ENCODE measurements around the gene LAMA3.

The LAMA3 gene

DNA sequence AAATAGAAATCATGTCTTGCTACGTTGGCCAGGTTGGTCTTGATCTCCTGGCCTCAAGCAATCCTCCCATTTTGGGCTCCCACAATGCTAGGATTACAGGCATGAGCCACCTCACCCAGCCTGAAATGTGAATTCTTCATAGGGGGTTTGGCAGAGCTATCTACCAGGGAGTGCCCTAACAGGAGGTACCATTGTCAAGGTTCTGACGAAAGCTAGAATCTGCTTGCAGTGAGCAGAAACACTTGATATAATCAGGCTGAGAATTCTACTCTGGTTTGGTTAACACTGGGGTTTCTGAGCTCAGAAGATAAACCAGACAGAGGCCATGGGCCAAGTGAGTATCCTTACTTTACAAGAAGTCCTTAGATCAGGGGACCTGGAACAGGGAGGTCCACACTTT, 7.2 kb upstream of the LAMA3 start:
- Histone ChIP-seq H3K23ac (ENCODE audit: low read depth, low read length, poor library complexity) (no peak overlapping the region), H3K79me1 (ENCODE audit: low read depth, low read length) (no peaks in the 10 kb centered on the region), H2BK15ac (ENCODE audit: low read length) (no peak overlapping the region), H2BK120ac (ENCODE audit: low read depth, low read length) (no peak overlapping the region), H3K4me1 (ENCODE audit: control insufficient read depth in 2 of 2, insufficient read depth in 1 of 2, low read depth in 1 of 2, low read length in 2 of 2) (no peaks in the 10 kb centered on the region), H3K4me3 (ENCODE audit: low read length in 2 of 2) (no peak overlapping the region), H3K18ac (ENCODE audit: low read length) (no peak overlapping the region), H3K4me2 (ENCODE audit: insufficient read depth, low read length, poor library complexity, severe bottlenecking) (no peak overlapping the region), H3K27me3 (ENCODE audit: control insufficient read depth in 3 of 3, insufficient read depth in 3 of 3, low read depth in 1 of 3, low read length in 3 of 3) (peaks cover 0 to 2% (median 2%) of the 10 kb centered on the region in 3 experiments), H2AK5ac (ENCODE audit: low read depth, low read length) (no peak overlapping the region), H3K9ac (ENCODE audit: low read depth, low read length, poor library complexity) (no peak overlapping the region), H2AFZ (ENCODE audit: low read length) (no peak overlapping the region), H3K36me3 (replicated peaks in 1 of 2; ENCODE audit: control insufficient read depth in 2 of 2, insufficient read depth in 2 of 2, low read length in 2 of 2) (no peaks in the 10 kb centered on the region), H3K9me3 (replicated peaks in 1 of 2; ENCODE audit: control insufficient read depth in 2 of 2, insufficient read depth in 1 of 2, low read depth in 1 of 2, low read length in 2 of 2) (no peaks in the 10 kb centered on the region), H3K4ac (ENCODE audit: low read length) (no peak overlapping the region), H3K14ac (ENCODE audit: low read length) (no peak overlapping the region), H4K8ac (ENCODE audit: low read depth, low read length) (no peak overlapping the region), H2BK12ac (ENCODE audit: low read length) (no peak overlapping the region), H3K27ac (replicated peaks; ENCODE audit: low read length) (no peak overlapping the region), H4K91ac (ENCODE audit: low read depth, low read length, poor library complexity) (no peak overlapping the region), H2BK5ac (ENCODE audit: low read length) (no peak overlapping the region)
- DNase-seq (ENCODE audit: low spot score) = no peak
- WGBS, 2 donors (ENCODE audit: extremely low coverage in 2 of 2, insufficient read length in 2 of 2, insufficient replicate concordance in 1 of 2) = no CpG with 5 or more reads among the region's 2 CpGs

DNA sequence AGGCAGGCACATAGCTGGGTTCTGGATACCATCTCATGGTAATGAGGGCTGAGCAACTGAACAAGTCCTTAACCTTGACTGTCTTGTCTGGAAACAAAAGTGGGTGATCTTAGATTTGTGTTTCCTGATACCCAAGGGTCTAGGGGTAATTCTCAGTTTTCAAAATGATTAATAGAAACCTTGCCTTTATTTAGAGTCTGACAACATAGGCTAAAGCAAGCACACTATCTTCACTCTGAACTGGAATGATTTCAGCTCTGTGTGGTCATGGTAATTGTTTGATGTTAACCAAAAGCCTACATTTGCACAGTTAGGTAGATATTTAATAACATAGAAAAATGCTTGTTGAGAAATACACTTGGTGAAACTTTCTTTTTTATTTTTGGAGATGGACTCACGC, 6.8 kb upstream of the LAMA3 start:
- Histone ChIP-seq H4K8ac (ENCODE audit: low read depth, low read length) (no peak overlapping the region), H2BK120ac (ENCODE audit: low read depth, low read length) (no peak overlapping the region), H3K79me1 (ENCODE audit: low read depth, low read length) (no peaks in the 10 kb centered on the region), H3K27ac (replicated peaks; ENCODE audit: low read length) (no peak overlapping the region), H2BK15ac (ENCODE audit: low read length) (no peak overlapping the region), H3K4me3 (ENCODE audit: low read length in 2 of 2) (no peak overlapping the region), H4K91ac (ENCODE audit: low read depth, low read length, poor library complexity) (no peak overlapping the region), H3K4ac (ENCODE audit: low read length) (no peak overlapping the region), H3K18ac (ENCODE audit: low read length) (no peak overlapping the region), H3K23ac (ENCODE audit: low read depth, low read length, poor library complexity) (no peak overlapping the region), H2AFZ (ENCODE audit: low read length) (no peak overlapping the region), H3K9ac (ENCODE audit: low read depth, low read length, poor library complexity) (no peak overlapping the region), H3K14ac (ENCODE audit: low read length) (no peak overlapping the region), H3K36me3 (replicated peaks in 1 of 2; ENCODE audit: control insufficient read depth in 2 of 2, insufficient read depth in 2 of 2, low read length in 2 of 2) (no peaks in the 10 kb centered on the region), H3K4me1 (ENCODE audit: control insufficient read depth in 2 of 2, insufficient read depth in 1 of 2, low read depth in 1 of 2, low read length in 2 of 2) (no peaks in the 10 kb centered on the region), H2AK5ac (ENCODE audit: low read depth, low read length) (no peak overlapping the region), H2BK12ac (ENCODE audit: low read length) (no peak overlapping the region), H2BK5ac (ENCODE audit: low read length) (no peak overlapping the region), H3K27me3 (ENCODE audit: control insufficient read depth in 3 of 3, insufficient read depth in 3 of 3, low read depth in 1 of 3, low read length in 3 of 3) (peaks cover 0 to 5% (median 2%) of the 10 kb centered on the region in 3 experiments), H3K4me2 (ENCODE audit: insufficient read depth, low read length, poor library complexity, severe bottlenecking) (no peak overlapping the region), H3K9me3 (replicated peaks in 1 of 2; ENCODE audit: control insufficient read depth in 2 of 2, insufficient read depth in 1 of 2, low read depth in 1 of 2, low read length in 2 of 2) (no peaks in the 10 kb centered on the region)
- no peak for DNase-seq (ENCODE audit: low spot score)
- no CpG with 5 or more reads among the region's 1 CpG for WGBS, 2 donors (ENCODE audit: extremely low coverage in 2 of 2, insufficient read length in 2 of 2, insufficient replicate concordance in 1 of 2)

DNA sequence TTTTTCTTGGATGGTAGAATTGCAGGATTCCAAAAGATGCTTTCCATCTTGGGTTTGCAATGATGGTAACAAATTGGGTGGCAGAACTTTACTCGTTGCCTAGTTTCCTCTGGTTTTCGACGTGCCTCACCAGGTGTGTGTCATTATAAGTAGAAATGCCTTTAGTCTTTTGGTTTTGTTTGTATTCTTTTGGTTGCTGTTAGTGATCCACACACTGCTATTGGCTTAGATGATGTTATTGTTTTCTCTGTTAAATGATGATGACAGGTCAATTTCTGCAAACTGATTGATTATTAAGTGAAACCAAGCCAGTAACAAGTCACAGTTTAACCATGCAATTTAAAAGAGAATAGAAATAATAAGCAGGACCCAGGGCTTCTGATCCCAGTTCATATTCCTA, 6.1 kb upstream of the LAMA3 start:
- H3K9ac ChIP-seq (ENCODE audit: low read depth, low read length, poor library complexity) = no peak overlapping the region
- no peak for DNase-seq (ENCODE audit: low spot score)
- no peak overlapping the region for H2BK5ac ChIP-seq (ENCODE audit: low read length)
- no peaks in the 10 kb centered on the region for H3K36me3 ChIP-seq (replicated peaks in 1 of 2; ENCODE audit: control insufficient read depth in 2 of 2, insufficient read depth in 2 of 2, low read length in 2 of 2)
- H4K91ac ChIP-seq (ENCODE audit: low read depth, low read length, poor library complexity) = no peak overlapping the region
- no peak overlapping the region for H3K14ac ChIP-seq (ENCODE audit: low read length)
- no peak overlapping the region for H3K18ac ChIP-seq (ENCODE audit: low read length)
- H2AFZ ChIP-seq (ENCODE audit: low read length) = no peak overlapping the region
- H3K4me3 ChIP-seq (ENCODE audit: low read length in 2 of 2) = no peak overlapping the region
- peaks cover 0 to 11% (median 2%) of the 10 kb centered on the region in 3 experiments for H3K27me3 ChIP-seq (ENCODE audit: control insufficient read depth in 3 of 3, insufficient read depth in 3 of 3, low read depth in 1 of 3, low read length in 3 of 3)
- H3K4me2 ChIP-seq (ENCODE audit: insufficient read depth, low read length, poor library complexity, severe bottlenecking) = no peak overlapping the region
- H3K4me1 ChIP-seq (ENCODE audit: control insufficient read depth in 2 of 2, insufficient read depth in 1 of 2, low read depth in 1 of 2, low read length in 2 of 2) = no peaks in the 10 kb centered on the region
- no peak overlapping the region for H2BK120ac ChIP-seq (ENCODE audit: low read depth, low read length)
- H3K9me3 ChIP-seq (replicated peaks in 1 of 2; ENCODE audit: control insufficient read depth in 2 of 2, insufficient read depth in 1 of 2, low read depth in 1 of 2, low read length in 2 of 2) = no peaks in the 10 kb centered on the region
- no peak overlapping the region for H3K23ac ChIP-seq (ENCODE audit: low read depth, low read length, poor library complexity)
- WGBS, 2 donors (ENCODE audit: extremely low coverage in 2 of 2, insufficient read length in 2 of 2, insufficient replicate concordance in 1 of 2) = no CpG with 5 or more reads among the region's 3 CpGs
- no peak overlapping the region for H3K4ac ChIP-seq (ENCODE audit: low read length)
- no peak overlapping the region for H2BK15ac ChIP-seq (ENCODE audit: low read length)
- no peak overlapping the region for H2BK12ac ChIP-seq (ENCODE audit: low read length)
- no peak overlapping the region for H3K27ac ChIP-seq (replicated peaks; ENCODE audit: low read length)
- H4K8ac ChIP-seq (ENCODE audit: low read depth, low read length) = no peak overlapping the region
- H2AK5ac ChIP-seq (ENCODE audit: low read depth, low read length) = no peak overlapping the region
- H3K79me1 ChIP-seq (ENCODE audit: low read depth, low read length) = no peaks in the 10 kb centered on the region

DNA sequence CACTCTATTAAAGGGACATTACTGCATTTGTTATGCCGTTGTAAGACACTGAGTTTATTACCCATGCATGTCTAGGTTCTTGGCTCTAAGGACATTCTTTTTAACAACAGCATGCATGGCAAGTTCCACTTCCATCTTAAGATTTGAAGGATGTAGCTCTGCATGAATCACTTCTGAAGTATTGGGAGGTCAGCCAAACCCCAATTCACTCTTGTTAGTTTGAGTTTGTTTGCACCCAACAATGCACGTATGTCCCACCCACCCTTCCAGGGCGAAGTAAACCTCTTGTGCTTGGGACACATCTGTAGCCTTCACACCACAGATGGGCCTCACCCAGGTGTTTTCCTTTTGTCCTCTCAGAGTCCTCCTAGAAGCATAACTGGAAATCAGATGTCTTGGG, 5.6 kb upstream of the LAMA3 start:
- no peak overlapping the region for H3K27ac ChIP-seq (replicated peaks; ENCODE audit: low read length)

More for the DNA sequence above, 5.6 kb upstream of the LAMA3 start:
- WGBS, 2 donors (ENCODE audit: extremely low coverage in 2 of 2, insufficient read length in 2 of 2, insufficient replicate concordance in 1 of 2) = no CpG with 5 or more reads among the region's 3 CpGs
- Histone ChIP-seq H4K8ac (ENCODE audit: low read depth, low read length) (no peak overlapping the region), H3K14ac (ENCODE audit: low read length) (no peak overlapping the region), H2BK120ac (ENCODE audit: low read depth, low read length) (no peak overlapping the region), H4K91ac (ENCODE audit: low read depth, low read length, poor library complexity) (no peak overlapping the region), H3K4me1 (ENCODE audit: control insufficient read depth in 2 of 2, insufficient read depth in 1 of 2, low read depth in 1 of 2, low read length in 2 of 2) (no peaks in the 10 kb centered on the region), H3K79me1 (ENCODE audit: low read depth, low read length) (no peaks in the 10 kb centered on the region), H3K9ac (ENCODE audit: low read depth, low read length, poor library complexity) (no peak overlapping the region), H2AK5ac (ENCODE audit: low read depth, low read length) (no peak overlapping the region), H2AFZ (ENCODE audit: low read length) (no peak overlapping the region), H2BK5ac (ENCODE audit: low read length) (no peak overlapping the region), H3K23ac (ENCODE audit: low read depth, low read length, poor library complexity) (no peak overlapping the region), H3K18ac (ENCODE audit: low read length) (no peak overlapping the region), H3K27me3 (ENCODE audit: control insufficient read depth in 3 of 3, insufficient read depth in 3 of 3, low read depth in 1 of 3, low read length in 3 of 3) (peaks cover 0 to 17% (median 4%) of the 10 kb centered on the region in 3 experiments), H3K4me3 (ENCODE audit: low read length in 2 of 2) (no peak overlapping the region), H3K9me3 (replicated peaks in 1 of 2; ENCODE audit: control insufficient read depth in 2 of 2, insufficient read depth in 1 of 2, low read depth in 1 of 2, low read length in 2 of 2) (no peaks in the 10 kb centered on the region), H3K36me3 (replicated peaks in 1 of 2; ENCODE audit: control insufficient read depth in 2 of 2, insufficient read depth in 2 of 2, low read length in 2 of 2) (no peaks in the 10 kb centered on the region), H2BK12ac (ENCODE audit: low read length) (no peak overlapping the region), H3K4me2 (ENCODE audit: insufficient read depth, low read length, poor library complexity, severe bottlenecking) (no peak overlapping the region), H3K4ac (ENCODE audit: low read length) (no peak overlapping the region), H2BK15ac (ENCODE audit: low read length) (no peak overlapping the region)
- no peak for DNase-seq (ENCODE audit: low spot score)

Data from neuronal stem cell (in vitro differentiated cells).